Peyer's patch (tissue), 4 donors: Measurements from ENCODE around the gene SLC7A8. TPM values are rescaled to one million over a fixed set of nuclear protein-coding genes. Genes with fewer than 3 reads are reported as not detected.

Experiments
- DNase-seq, 3 donors: peaks; one replicate each; pipeline ENCODE4 v3.0.0-alpha.2; 2017 to 2019
- H3K27ac ChIP-seq, 4 donors: fragments of 200-600 bp; sonication (generic); one replicate each; pipeline ENCODE4 v1.5.1; 2016 to 2019
- H3K27me3 ChIP-seq, 2 donors: fragments of 200-600 bp; sonication (generic); one replicate each; pipeline ENCODE4 v1.5.1; 2019
- H3K36me3 ChIP-seq, 3 donors: fragments of 200-600 bp; sonication (generic); one replicate each; pipeline ENCODE4 v1.5.1; 2016 to 2019
- H3K4me1 ChIP-seq, 4 donors: fragments of 200-600 bp; sonication (generic); one replicate each; pipeline ENCODE4 v1.5.1; 2016 to 2019
- H3K4me3 ChIP-seq, 4 donors: fragments of 200-600 bp; sonication (generic); 1 replicate in 3 of 4; 2 replicates in 1 of 4; pipeline ENCODE4 v1.5.1; 2016 to 2019; ENCODE audit warnings: mild to moderate bottlenecking in 1 of 4
- H3K9me3 ChIP-seq, 4 donors: fragments of 200-600 bp; sonication (generic); one replicate each; pipeline ENCODE4 v1.5.1; 2016 to 2019; ENCODE audit warnings: mild to moderate bottlenecking in 1 of 4
- CTCF ChIP-seq, 6 experiments: fragments of 450-650 bp in 4 of 6; fragments of 200-600 bp in 2 of 6; sonication (generic) in 1 of 6; IDR thresholded peaks; one replicate each; pipeline ENCODE4 v1.5.1; 2017 to 2019; ENCODE audit warnings: antibody characterized with exemption in 6 of 6, mild to moderate bottlenecking in 3 of 6, moderate library complexity in 1 of 6
- POLR2A ChIP-seq, 2 donors: fragments of 450-650 bp; IDR thresholded peaks; one replicate each; pipeline ENCODE4 v1.5.1; 2017; ENCODE audit warnings: antibody characterized with exemption in 2 of 2, mild to moderate bottlenecking in 2 of 2, moderate library complexity in 2 of 2
- total RNA-seq, 4 donors: library from RNA; depleted of rRNA; stranded (reverse); fragments of >200 nt; gene quantifications; one replicate each; pipeline ENCODE4 v1.1.0, GENCODE V29; 2016

The SLC7A8 gene
- total RNA-seq, 4 donors from 2014 or later: 21.8 to 56.9 (median 35.0) TPM

- no peak for TF ChIP-seq POLR2A (IDR thresholded peaks at IDR 0.05)
- TF ChIP-seq CTCF (IDR thresholded peaks at IDR 0.05): no peak
These were observed 9.7 kb downstream of the SLC7A8 start for GRCh38 chr14:23173796-23174195.

GRCh38 chr14:23173031-23173430 lies 10.4 kb downstream of the SLC7A8 start:
- H3K36me3 ChIP-seq: no peaks in the 10 kb centered on the region
- no peak overlapping the region for H3K27ac ChIP-seq
- no peak overlapping the region for H3K4me3 ChIP-seq
- peaks cover 0 to 14% (median 2%) of the 10 kb centered on the region in 4 donors for H3K4me1 ChIP-seq
- H3K9me3 ChIP-seq: no peaks in the 10 kb centered on the region
- TF ChIP-seq CTCF (IDR thresholded peaks at IDR 0.05): no peak
- TF ChIP-seq POLR2A (IDR thresholded peaks at IDR 0.05): no peak
- no peak for DNase-seq
- no peaks in the 10 kb centered on the region for H3K27me3 ChIP-seq

More at GRCh38 chr14:23173796-23174195, 9.7 kb downstream of the SLC7A8 start:
- Histone ChIP-seq H3K27me3 (no peaks in the 10 kb centered on the region), H3K4me1 (peaks cover 0 to 7% (median 1%) of the 10 kb centered on the region in 4 donors), H3K9me3 (no peaks in the 10 kb centered on the region), H3K4me3 (no peak overlapping the region), H3K36me3 (no peaks in the 10 kb centered on the region), H3K27ac (no peak overlapping the region)
- no peak for DNase-seq

- DNase-seq: no peak
- Histone ChIP-seq H3K9me3 (no peaks in the 10 kb centered on the region), H3K27me3 (no peaks in the 10 kb centered on the region), H3K27ac (peak overlapping the region in 1 of 4 donors; percentile 2), H3K36me3 (no peaks in the 10 kb centered on the region), H3K4me1 (peaks cover 0 to 15% (median 2%) of the 10 kb centered on the region in 4 donors), H3K4me3 (no peak overlapping the region)
- no peak for TF ChIP-seq POLR2A (IDR thresholded peaks at IDR 0.05)
- no peak for TF ChIP-seq CTCF (IDR thresholded peaks at IDR 0.05)
These were observed 10.9 kb downstream of the SLC7A8 start for GRCh38 chr14:23172574-23172973.

- no peak for TF ChIP-seq CTCF (IDR thresholded peaks at IDR 0.05)
- TF ChIP-seq POLR2A (IDR thresholded peaks at IDR 0.05): no peak
- H3K27ac ChIP-seq: peak overlapping the region in 1 of 4 donors; percentile 2
- H3K36me3 ChIP-seq: no peaks in the 10 kb centered on the region
- no peaks in the 10 kb centered on the region for H3K27me3 ChIP-seq
- DNase-seq: no peak
- H3K9me3 ChIP-seq: no peaks in the 10 kb centered on the region
- H3K4me1 ChIP-seq: peaks cover 0 to 16% (median 2%) of the 10 kb centered on the region in 4 donors
- no peak overlapping the region for H3K4me3 ChIP-seq
These were observed 11.4 kb downstream of the SLC7A8 start for GRCh38 chr14:23172096-23172495.

- Histone ChIP-seq H3K4me1 (peaks cover 0 to 23% (median 2%) of the 10 kb centered on the region in 4 donors), H3K27ac (peak overlapping the region in 1 of 4 donors; percentile 2)
- TF ChIP-seq CTCF (IDR thresholded peaks at IDR 0.05) (no peak), POLR2A (IDR thresholded peaks at IDR 0.05) (no peak)
These were observed 12.1 kb downstream of the SLC7A8 start for GRCh38 chr14:23171222-23171975.

More at GRCh38 chr14:23171222-23171975, 12.1 kb downstream of the SLC7A8 start:
- Histone ChIP-seq H3K9me3 (no peaks in the 10 kb centered on the region), H3K36me3 (no peaks in the 10 kb centered on the region), H3K27me3 (no peaks in the 10 kb centered on the region), H3K4me3 (no peak overlapping the region)
- DNase-seq: no peak
